Measurements from ENCODE around the gene AKTIP.

The AKTIP gene

DNA sequence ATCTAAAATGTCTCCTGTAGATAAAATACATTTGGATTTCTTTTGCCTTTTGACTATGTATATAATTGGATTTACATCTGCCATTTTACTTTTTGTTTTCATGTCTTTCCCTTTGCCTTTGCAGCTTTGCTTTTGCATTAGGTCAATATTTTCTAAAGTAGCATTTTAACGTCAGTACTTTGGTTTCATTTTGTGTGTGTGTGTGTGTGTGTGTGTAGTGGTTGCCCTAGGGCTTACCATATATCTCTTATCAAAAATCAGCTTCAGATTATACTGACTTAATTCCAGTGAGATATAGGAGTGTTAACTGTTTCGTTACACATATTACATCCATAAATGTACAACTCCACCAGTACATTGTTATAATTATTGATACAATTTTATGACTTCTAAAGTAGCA, 26.1 kb downstream of the AKTIP start:
- no peak for DNase-seq

DNA sequence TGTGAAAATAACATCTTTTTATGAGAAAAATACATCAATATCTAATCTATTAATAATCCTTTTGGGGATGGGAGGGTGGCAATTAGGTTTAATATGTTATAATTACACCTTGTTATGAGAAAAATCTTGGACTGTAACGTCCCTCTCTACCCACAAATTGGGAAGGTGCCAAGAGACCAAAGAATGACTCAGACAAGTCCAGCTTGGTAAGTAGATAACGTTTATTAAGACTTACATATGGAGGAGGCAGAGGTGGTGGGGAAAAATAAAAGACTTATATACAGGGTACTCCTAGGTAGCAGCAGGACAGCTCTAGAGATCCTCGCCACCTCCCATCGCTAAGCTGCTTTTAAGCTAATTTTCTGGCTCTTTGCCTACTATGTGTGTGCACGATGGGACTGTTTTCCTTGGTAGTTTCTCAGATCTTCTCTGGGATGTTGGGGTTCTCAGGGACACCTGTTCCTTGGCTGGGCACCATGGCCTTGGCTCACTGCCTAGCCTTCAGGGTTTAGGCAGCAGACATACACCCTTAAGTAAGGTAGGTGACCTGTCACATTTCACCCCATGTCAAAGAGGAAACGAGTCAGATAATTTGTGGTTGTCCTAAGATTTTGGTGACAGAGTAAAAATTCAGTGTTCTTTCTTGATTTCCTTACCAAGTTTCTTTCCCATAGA, 37.3 kb downstream of the AKTIP start:
- DNase-seq: no peak

DNA sequence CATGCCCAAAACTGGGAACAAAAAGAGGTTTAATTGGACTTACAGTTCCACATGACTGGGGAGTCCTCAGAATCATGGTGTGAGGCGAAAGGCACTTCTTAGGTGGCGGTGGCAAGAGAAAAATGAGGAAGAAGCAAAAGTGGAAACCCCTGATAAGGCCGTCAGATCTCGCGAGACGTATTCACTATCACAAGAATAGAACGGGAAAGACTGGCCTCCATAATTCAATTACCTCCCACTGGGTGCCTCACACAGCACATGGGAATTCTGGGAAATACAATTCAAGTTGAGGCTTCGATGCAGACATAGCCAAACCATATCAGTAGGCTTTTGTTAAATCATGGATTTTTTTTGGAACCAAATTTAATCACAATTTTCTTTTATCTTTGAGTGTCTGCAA, 44.4 kb downstream of the AKTIP start:
- DNase-seq: no peak

DNA sequence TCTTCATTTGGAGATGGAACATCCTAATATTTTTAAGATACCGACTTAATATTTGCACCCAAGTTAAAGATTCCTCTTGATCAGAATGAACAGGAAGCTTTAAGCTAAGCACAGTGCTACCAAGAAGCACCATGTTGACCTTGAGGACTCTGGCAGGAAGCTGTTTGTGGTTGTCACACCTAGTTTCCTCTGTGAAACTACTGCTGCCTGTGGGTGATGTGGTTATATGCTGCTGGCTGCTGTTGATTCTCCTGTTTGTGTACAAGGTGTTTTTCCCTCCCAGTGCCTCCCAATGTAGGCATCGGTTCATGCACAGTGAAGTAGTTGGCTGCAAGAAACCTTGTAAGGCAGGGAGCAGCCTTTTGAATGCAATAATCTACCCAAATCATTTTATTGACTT, 45.3 kb downstream of the AKTIP start:
- no peak for DNase-seq

DNA sequence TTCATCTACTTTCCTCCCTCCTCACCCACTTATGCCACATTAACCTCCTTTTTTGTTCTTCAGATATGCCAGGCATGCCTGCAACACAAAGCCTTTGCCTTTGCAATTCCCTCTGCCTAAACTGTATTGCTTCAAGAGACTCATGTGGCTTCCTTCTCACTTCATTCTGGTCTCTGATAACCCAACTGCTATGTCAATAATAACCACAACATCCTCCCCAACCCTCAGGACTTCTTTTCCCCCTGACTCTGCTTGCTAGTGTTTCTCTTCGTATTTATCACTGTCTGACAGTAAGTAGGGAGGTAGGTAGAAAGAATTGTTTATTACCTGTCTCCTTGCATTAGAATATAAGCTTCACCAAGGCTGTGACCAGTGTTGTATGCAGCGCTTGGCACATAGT, 46.4 kb downstream of the AKTIP start:
- DNase-seq: no peak

DNA sequence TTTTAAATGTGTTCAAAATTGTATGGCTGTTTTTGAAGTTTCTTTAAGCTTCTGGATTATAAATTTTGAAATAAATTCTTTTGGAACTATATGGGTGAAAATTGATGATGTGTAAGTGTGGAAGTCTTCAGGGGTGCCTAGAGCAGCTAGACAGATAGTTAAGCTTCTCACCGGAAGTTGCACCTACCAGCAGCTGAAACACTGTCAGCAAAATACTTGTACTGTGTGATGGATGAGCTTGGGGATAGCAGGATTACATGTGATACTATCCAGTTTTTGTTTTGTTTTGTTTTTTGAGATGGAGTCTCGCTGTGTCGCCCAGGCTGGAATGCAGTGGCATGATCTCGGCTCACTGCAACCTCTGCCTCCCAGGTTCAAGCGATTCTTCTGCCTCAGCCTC, 49.1 kb downstream of the AKTIP start:
- DNase-seq: no peak

DNA sequence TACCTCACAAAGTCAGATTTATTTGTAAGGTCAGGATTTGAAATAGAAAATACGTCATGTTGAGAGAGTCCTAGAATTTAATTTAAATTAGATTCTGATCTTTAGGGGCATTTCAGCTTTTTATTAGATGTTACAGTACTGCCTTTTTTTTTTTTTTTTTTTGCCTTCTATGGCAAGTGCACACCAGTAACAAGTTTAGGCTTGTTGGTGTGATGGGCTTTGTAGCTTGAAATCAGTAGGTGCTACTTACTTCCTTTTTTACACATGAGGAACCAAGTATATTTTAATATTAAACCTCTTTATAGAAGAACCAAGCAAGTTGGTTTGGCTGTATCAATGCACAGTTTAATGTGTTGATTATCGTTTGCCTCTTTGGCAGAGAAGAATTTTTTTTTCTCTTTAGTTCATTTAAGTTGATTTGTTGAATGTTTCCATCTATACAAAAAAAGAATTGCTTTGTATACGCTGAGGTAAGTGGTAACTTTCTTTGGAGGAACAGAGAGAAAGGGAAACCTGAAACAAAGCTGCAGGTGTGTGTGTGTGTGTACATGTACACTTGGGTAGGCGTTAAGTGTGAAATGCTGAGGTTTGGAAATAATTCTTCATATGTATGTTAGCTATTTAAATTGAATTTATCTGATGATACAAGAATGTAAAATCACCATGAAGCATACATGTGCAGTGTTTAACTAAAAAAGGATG, 53.0 kb downstream of the AKTIP start:
- DNase-seq: no peak

DNA sequence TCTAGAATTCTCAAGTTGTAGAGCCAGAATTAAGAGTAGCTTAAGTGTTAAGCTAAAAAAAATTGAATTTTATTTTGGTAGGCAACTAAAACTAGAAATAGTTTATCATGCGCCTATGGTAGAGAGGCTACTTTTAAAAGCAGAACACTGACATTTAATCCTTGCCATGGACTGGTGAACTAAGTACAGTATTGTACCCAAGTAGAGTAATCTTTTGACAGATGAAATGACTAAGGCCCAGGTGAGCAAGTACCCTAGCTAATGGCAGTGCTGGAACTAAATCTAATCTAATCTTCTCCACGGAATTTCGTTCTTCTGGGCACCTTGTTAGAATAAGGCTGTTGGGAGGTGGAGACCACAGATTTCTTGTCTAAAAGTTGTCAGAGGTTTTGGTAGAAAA, 56.9 kb downstream of the AKTIP start:
- DNase-seq: no peak

DNA sequence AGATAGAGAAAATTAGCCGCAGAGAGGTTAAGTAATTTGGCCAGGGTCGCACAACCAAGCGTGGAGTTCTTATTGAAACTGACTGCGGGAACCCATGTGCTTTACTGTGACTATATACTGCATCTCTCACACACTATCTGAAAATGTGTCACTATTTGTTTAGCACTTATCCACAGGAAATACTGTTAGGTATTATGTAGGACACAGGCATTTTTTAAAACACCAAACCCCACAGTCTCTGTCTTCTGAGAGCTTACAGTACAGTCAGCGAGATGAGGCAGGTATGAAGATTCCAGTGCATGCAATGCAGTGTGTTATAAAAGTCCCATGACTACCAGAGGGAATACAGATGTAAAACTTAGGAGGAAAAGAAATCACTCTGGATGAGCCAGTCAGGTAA, 57.5 kb downstream of the AKTIP start:
- no peak for DNase-seq
